ENCODE measurements around the gene PCDHGA6.

- TF ChIP-seq CTCF (IDR thresholded peaks at IDR 0.05) (peak; percentile 53), EZH2phosphoT487 (IDR thresholded peaks at IDR 0.05) (no peak)
Measured at GRCh38 chr5:141338538-141339306, 35.0 kb upstream of the PCDHGA6 start, which contains the start of gene PCDHGA2.

Data from neural progenitor cell (in vitro differentiated cells).